Heart left ventricle (tissue), 16 donors: ENCODE results near the gene RBPMS2. TPM values are rescaled to one million over a fixed set of nuclear protein-coding genes. Genes with fewer than 3 reads are reported as not detected.

Experiments used
- ATAC-seq, 4 donors: fragments of 200-7000 bp; cut with Tn5 transposase; one replicate each; pipeline ENCODE4 v1.9.1; 2020 to 2022; ENCODE audit warnings: moderate library complexity in 4 of 4, mild to moderate bottlenecking in 3 of 4, moderate number of reproducible peaks in 1 of 4
- DNase-seq, 5 donors: peaks; one replicate each; pipeline ENCODE4 v3.0.0-alpha.2; 2020
- H3K27ac ChIP-seq, 12 donors: fragments of 200-600 bp; sonication (generic) in 4 of 12; one replicate each; pipeline versions ENCODE4 v1.5.0 to v1.8.0; 2016 to 2022; ENCODE audit warnings: mild to moderate bottlenecking in 2 of 12
- H3K27me3 ChIP-seq, 9 donors: fragments of 200-600 bp; sonication (generic) in 2 of 9; one replicate each; pipeline versions ENCODE4 v1.5.1 to v1.8.0; 2016 to 2022; ENCODE audit warnings: mild to moderate bottlenecking in 3 of 9
- H3K36me3 ChIP-seq, 9 donors: fragments of 200-600 bp; sonication (generic) in 2 of 9; one replicate each; pipeline versions ENCODE4 v1.5.0 to v1.8.0; 2018 to 2022; ENCODE audit warnings: mild to moderate bottlenecking in 2 of 9
- H3K4me1 ChIP-seq, 12 donors: fragments of 200-600 bp; sonication (generic) in 4 of 12; one replicate each; pipeline versions ENCODE4 v1.5.0 to v1.8.0; 2016 to 2022; ENCODE audit warnings: mild to moderate bottlenecking in 3 of 12
- H3K4me3 ChIP-seq, 12 donors: fragments of 200-600 bp; sonication (generic) in 4 of 12; one replicate each; pipeline versions ENCODE4 v1.5.0 to v1.8.0; 2017 to 2022; ENCODE audit warnings: mild to moderate bottlenecking in 9 of 12, moderate library complexity in 4 of 12
- H3K9me3 ChIP-seq, 12 donors: fragments of 200-600 bp; sonication (generic) in 4 of 12; one replicate each; pipeline versions ENCODE4 v1.5.0 to v1.8.0; 2016 to 2022; ENCODE audit warnings: mild to moderate bottlenecking in 1 of 12
- CTCF ChIP-seq, 12 donors: fragments of 200-600 bp; sonication (generic) in 4 of 12; IDR thresholded peaks; one replicate each; pipeline versions ENCODE4 v1.5.0 to v1.8.0; 2018 to 2022; ENCODE audit warnings: antibody characterized with exemption in 12 of 12, mild to moderate bottlenecking in 5 of 12
- POLR2A ChIP-seq, 2 donors: fragments of 450-650 bp; IDR thresholded peaks; one replicate each; pipeline ENCODE4 v1.6.1; 2017; ENCODE audit warnings: antibody characterized with exemption in 2 of 2, mild to moderate bottlenecking in 2 of 2, moderate library complexity in 2 of 2
- WGBS, 4 donors: extraction: QIAGEN DNeasy Blood & Tissue Kit in 2 of 4; methylation state at CpG; one replicate each; pipeline versions ENCODE4 v1.1.5 to v1.1.7; 2013 to 2018; 5-methylcytosine and 5-hydroxymethylcytosine counted together
- intact Hi-C, 10 donors: fragments of 100-400 bp; cut with DNase I; formaldehyde crosslinking; loops; one replicate each; pipeline versions ENCODE4 v1.11.1 to v1.14.2; 2022
- polyA plus RNA-seq, 2 donors: library from polyadenylated mRNA; stranded (reverse); fragments of 200-250 nt; gene quantifications; one replicate each; pipeline ENCODE4 v1.2.3, GENCODE V29; 2013
- total RNA-seq, 9 donors: library from RNA; depleted of rRNA in 2 of 9; stranded (reverse); fragments of >200 nt in 2 of 9; fragmentation: NEBNext Ultra II Directional in 3 of 9; extraction: Animal tissue kit (Norgen Biotek cat#: 25700) in 3 of 9; gene quantifications; one replicate each; pipeline versions ENCODE4 v1.1.0 to v1.2.4, GENCODE V29; 2016 to 2023
- donor health status: ischemic (EF 13 %, LVEDD 7.1; RV severe dilation, severe dysfunction).
- donor health status: healthy with polysubstance abuse.
- donor health status: DM: no; HTN: yes; CAD: no.
- donor health status: DM: no; HTN: no; CAD: no.
- donor health status: ischemic (EF 25% LVEDD 6.9; RV normal size, moderate dysfunction).
- donor health status: ischemic (EF 25% LVEDD 5.7; RV mildly dilated, moderate dysfunction).
- donor health status: healthy.
- donor health status: DM: yes; HTN: yes; CAD: no.
- donor health status: ischemic (EF 35%, LVEDD 5.7; RV mildly dilated, moderate dysfunction).
- donor health status: nonischemic (EF 11% LVEDD 7.7; RV severe dilation, severe dysfunction).
- donor health status: DM: yes; HTN: yes; CAD: no.
- donor health status: PGD.
- donor health status: ischemic (EF 29% LVEDD 5.4; RV normal size, mild dysfunction).
- donor health status: nonischemic (EF 23%, LVEDD 6.1; RV moderate dilation, normal function).

RBPMS2 gene
- total and polyA plus RNA-seq, 11 donors: 49.8 to 530 (median 202) TPM

GRCh38 chr15:64696481-64696880 is 78.9 kb downstream of the RBPMS2 start:
- H3K9me3 ChIP-seq: no peaks in the 10 kb centered on the region
- H3K36me3 ChIP-seq: peaks cover 0 to 38% (median 24%) of the 10 kb centered on the region in 9 donors
- no peak for DNase-seq
- ATAC-seq: no peak
- H3K4me3 ChIP-seq: no peak overlapping the region
- H3K27ac ChIP-seq: peak overlapping the region in 9 of 12 donors; percentile 27 to 94 (median 62)
- peaks cover 13 to 100% (median 95%) of the 10 kb centered on the region in 12 donors for H3K4me1 ChIP-seq
- 53 to 60% (median 56%) methylated on average over 3 of the region's 3 CpGs for WGBS, 4 donors
- TF ChIP-seq CTCF (IDR thresholded peaks at IDR 0.05) (no peak), POLR2A (IDR thresholded peaks at IDR 0.05) (no peak)
- no peaks in the 10 kb centered on the region for H3K27me3 ChIP-seq
- intact Hi-C loops: no loop called here

- no peak for TF ChIP-seq CTCF (IDR thresholded peaks at IDR 0.05)
- TF ChIP-seq POLR2A (IDR thresholded peaks at IDR 0.05): no peak
- Histone ChIP-seq H3K4me3 (no peak overlapping the region), H3K36me3 (peaks cover 0 to 47% (median 31%) of the 10 kb centered on the region in 9 donors), H3K27me3 (no peaks in the 10 kb centered on the region), H3K9me3 (no peaks in the 10 kb centered on the region), H3K4me1 (peaks cover 13 to 100% (median 95%) of the 10 kb centered on the region in 12 donors), H3K27ac (peak overlapping the region in 10 of 12 donors; percentile 9 to 94 (median 56))
- intact Hi-C loops: no loop called here
- ATAC-seq: peak in 1 of 4 donors; percentile 39
- WGBS, 4 donors: 40 to 45% (median 43%) methylated on average over 6 of the region's 6 CpGs
- DNase-seq: peak in 2 of 5 donors; percentile 53 to 58
Observed at GRCh38 chr15:64695561-64695992, 79.8 kb downstream of the RBPMS2 start.

GRCh38 chr15:64694816-64695215 is 80.6 kb downstream of the RBPMS2 start:
- intact Hi-C loops: no loop called here
- peak overlapping the region in 11 of 12 donors; percentile 9 to 94 (median 49) for H3K27ac ChIP-seq
- TF ChIP-seq CTCF (IDR thresholded peaks at IDR 0.05) (no peak), POLR2A (IDR thresholded peaks at IDR 0.05) (no peak)
- H3K9me3 ChIP-seq: no peaks in the 10 kb centered on the region
- H3K27me3 ChIP-seq: no peaks in the 10 kb centered on the region
- H3K4me3 ChIP-seq: no peak overlapping the region
- peaks cover 0 to 55% (median 39%) of the 10 kb centered on the region in 9 donors for H3K36me3 ChIP-seq
- DNase-seq (no peak), ATAC-seq (no peak)
- peaks cover 11 to 100% (median 95%) of the 10 kb centered on the region in 12 donors for H3K4me1 ChIP-seq
- 56 to 73% (median 71%) methylated on average over 2 of the region's 2 CpGs for WGBS, 4 donors

GRCh38 chr15:64693134-64693533 is 82.3 kb downstream of the RBPMS2 start:
- peak in 3 of 4 donors; percentile 55 to 62 (median 57) for ATAC-seq
- no peak for TF ChIP-seq POLR2A (IDR thresholded peaks at IDR 0.05)
- no peak for TF ChIP-seq CTCF (IDR thresholded peaks at IDR 0.05)
- peaks cover 3 to 69% (median 55%) of the 10 kb centered on the region in 9 donors for H3K36me3 ChIP-seq
- 23 to 43% (median 31%) methylated on average over 5 of the region's 5 CpGs for WGBS, 4 donors
- intact Hi-C loops: no loop called here
- H3K4me1 ChIP-seq: peaks cover 6 to 95% (median 84%) of the 10 kb centered on the region in 12 donors
- H3K9me3 ChIP-seq: no peaks in the 10 kb centered on the region
- H3K4me3 ChIP-seq: no peak overlapping the region
- H3K27ac ChIP-seq: peak overlapping the region in 11 of 12 donors; percentile 24 to 94 (median 65)
- peak in 2 of 5 donors; percentile 59 to 60 for DNase-seq
- H3K27me3 ChIP-seq: no peaks in the 10 kb centered on the region
